HG03565 (cell line): ENCODE data around the gene PARN.
"Not testable (repeated sequence)": the region's sequence is repeated elsewhere in the genome, so short reads cannot be mapped to it uniquely, and the experiment has no call there.

Source experiments
- ATAC-seq: cut with Tn5 transposase; IDR thresholded peaks from one replicate; pipeline ENCODE4 v1.9.1; 2021; ENCODE audit warnings: mild to moderate bottlenecking, moderate library complexity; ENCODE audit not compliant: unreplicated experiment

Gene PARN

DNA sequence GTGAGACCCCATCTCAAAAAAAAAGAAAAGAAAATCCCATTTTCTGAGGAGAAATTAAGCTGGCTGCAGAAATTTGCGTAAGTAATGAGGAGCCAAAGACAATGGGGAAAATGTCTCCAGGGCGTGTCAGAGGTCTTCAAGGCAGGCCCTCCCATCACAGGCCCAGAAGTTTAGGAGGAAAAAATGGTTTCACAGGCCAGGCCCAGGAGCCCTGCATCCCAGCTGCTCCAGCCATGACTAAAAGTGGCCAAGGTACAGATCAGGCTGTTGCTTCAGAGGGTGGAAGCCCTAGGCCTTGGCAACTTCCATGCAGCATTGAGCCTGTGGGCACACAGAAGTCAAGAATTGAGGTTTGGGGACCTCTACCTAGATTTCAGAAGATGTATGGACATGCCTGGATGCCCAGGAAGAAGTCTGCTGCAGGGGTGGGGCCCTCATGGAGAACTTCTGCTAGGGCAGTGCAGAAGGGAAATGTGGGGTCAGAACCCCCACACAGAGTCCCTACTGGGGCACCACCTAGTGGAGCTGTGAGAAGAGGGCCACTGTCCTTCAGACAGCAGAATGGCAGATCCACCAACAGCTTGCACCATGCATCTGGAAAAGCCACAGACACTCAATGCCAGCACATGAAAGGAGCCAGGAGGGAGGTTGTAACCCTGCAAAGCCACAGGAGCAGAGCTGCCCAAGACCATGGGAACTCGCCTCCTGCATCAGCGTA lies 55.2 kb downstream of the PARN start:
- ATAC-seq, result not testable (repeated sequence)

DNA sequence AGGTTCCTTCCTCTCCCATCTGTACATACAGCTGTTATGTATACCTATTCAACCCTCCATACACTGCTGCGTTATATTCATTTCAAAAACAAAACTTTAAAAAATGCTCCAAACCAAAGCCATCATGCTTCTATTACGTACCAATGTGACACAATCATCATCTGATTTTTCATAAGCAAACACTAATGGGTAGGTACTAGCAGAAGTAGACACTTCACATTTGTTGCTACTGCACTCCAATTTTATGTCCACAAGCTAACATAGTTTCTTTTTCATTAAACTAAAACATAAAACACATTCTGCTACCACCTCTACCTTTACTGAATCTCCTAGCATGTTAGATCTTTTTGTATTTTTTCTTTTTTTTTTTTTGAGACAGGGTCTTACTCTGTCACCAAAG lies 57.5 kb downstream of the PARN start:
- ATAC-seq, result no peak

DNA sequence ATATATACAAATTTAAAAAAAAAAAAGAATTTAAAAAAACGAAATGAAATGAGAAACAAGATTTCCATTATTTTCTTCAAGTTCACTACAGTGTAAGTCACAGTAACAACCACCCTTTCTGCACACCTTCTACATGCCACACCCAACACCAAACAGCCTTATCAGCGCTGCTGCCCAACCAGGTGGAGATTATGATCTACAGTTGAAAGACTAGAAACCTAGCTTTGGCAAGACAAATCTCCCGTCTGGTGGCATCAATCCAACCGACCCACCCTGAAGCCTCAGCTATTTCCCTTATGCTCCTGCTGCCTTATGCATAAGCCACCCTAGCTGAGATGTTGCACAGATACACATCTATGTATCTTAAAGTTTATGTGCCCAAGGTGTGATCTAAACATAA lies 60.8 kb downstream of the PARN start:
- ATAC-seq, result no peak

DNA sequence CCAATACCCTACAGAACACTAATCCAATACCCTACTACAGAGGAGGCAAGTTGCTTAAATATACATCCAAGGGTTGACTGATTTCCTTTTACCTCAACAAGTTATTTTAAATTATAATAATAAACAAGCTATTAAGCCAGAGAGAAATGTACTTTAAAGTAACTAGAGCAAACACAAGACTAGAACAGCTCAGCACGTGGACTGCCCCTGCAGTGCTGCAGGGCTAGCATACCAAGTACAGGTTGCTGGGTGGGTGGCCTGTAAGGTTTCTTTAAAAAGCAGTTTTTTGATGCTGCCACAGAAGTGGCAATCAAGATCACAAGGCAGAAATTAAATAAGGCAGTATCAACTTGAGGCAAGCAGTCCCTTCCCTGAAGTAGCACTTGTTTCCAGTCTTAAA lies 63.5 kb downstream of the PARN start:
- no peak for ATAC-seq

DNA sequence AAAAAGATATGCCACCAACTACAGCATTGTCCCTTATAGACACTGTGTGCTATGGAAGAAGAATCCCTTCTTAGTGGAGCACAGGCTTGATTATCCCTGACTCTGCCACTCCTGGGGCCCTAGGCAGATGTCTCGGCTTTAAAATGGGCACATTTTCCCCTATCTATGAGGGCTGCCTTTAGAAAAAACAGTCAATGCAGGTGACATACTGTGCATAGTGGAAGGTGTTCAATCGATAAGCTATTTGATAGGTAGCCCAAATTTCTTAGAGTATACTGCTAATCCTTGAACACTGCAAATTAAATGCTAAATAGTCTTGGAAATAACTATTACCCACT lies 64.4 kb downstream of the PARN start:
- ATAC-seq, result no peak

DNA sequence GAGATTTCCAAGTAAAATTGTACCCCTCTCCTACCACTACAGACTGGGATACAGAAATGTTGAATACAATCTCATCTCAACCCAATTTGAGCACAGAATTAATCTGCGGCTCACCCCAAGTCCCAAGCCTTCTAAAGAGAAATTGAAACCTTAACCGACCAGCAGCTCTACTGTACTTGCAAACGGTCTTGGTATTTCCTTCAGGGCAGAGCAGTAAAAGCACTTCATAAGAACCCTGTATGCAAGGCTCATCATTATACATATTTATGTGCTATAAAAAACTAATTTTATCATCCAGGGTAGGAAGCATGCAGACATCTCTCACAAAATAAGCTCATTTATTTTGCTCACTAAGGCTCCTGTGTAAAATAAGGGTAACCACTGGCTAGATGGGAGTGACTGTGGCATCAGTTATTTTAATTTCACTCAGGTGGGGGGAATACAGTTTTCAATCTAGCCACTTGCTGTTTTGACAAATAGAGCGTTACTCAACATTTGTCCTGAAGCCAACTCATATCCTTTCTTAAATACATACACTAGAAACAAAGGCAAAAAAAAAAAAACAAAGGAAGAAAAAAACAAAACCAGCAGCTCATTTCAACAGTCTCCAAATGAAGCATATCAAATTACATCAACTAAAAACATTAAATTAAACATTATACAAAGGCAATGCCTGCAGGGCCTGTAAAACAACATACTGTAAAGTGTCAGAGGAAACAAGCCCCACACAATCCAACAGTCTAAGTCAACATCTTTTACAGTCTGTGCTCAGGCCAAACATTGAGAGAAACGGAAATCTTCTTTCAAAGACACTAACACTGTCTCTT lies 65.0 kb downstream of the PARN start:
- no peak for ATAC-seq

DNA sequence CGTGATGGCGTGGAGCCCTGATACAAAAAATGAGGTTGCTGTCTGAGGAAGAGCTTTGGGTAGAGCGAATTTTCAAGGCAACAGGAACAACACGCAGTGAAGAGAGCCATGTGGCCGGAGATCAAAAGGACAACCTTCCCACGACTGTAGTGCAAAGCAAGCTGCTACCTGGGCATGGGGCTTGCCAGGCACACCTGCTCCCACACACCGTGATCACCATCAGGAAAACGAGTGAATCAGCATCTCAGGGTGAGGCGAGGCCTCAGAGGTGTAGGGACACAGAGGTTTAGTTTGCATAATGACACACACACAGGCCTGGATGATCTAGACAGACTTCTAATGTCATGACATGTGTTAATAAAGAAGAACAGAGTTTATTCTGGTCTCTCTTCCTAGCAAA lies 65.7 kb downstream of the PARN start:
- no peak for ATAC-seq

DNA sequence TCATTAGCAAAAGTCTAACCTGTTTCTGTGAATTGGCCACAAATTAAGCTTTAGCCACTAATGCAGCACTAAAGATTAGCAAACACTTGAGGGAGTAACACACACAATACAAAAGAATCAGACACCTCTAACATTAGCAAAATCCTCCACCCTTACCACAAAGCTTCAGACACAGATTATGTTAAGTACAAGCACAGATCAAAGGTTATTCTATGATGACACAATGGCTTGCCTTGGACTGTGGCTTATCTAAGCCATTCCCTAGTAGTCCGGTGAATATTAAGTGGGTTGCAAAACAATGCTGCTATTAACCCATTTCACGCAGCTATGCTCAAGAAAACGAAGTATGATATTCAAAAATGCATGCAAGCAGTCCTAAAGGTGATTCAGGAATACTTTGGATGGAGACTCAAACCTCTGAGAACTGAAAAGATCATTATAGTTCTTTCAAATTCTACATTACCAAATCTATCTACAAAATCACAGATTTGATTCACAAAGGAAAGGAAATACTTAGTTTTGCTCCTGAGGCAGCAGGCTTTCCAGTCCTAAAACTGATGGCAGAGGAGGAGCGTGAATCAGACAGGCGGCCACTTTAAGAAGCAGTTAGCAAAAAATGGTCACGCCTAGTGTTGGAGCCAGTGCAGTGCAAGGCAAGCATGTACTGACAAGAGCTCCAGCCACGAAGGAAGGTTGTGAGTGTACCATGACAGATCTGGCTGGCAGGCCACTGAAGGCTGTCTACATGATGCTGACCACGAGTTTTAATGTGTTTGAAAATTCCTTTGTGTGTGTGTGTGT lies 67.2 kb downstream of the PARN start:
- ATAC-seq, result no peak

DNA sequence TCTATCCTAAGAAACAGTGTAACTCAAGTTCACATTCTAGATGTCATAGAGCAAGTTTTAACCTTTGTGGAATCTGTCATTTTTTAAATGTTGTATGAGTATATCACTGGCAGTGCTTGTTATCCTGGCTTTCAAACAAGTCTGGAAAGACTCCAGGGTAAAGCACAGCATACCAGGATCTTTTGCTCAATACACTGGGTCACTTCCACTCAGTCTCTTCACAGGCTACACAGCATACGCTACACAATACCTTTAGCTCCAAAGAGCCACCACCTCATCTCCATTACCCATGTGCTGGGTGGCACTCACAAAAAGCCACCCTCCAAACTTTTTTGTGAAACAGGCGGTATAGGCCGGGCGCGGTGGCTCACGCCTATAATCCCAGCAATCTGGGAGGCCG lies 69.5 kb downstream of the PARN start:
- no peak for ATAC-seq

DNA sequence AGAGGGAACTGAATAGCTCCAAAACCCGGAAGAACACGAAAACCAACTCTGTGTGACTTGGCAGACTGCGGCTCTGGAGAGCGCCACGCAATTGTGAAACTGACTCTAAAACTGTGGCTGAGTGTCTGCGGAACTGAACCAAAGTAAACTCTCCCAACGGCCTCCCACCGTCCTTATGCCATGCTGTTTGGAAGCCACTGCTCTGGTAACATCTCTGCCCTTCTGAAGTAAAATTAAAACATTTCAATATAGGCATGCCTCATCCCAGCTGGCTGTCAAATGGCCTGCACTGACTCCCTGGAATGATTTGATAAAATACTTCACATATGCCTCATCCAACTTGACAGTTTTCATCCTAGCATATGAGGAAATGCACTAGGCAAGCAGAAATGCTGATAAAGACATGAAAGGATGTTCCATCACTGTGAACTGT lies 70.2 kb downstream of the PARN start:
- no peak for ATAC-seq

DNA sequence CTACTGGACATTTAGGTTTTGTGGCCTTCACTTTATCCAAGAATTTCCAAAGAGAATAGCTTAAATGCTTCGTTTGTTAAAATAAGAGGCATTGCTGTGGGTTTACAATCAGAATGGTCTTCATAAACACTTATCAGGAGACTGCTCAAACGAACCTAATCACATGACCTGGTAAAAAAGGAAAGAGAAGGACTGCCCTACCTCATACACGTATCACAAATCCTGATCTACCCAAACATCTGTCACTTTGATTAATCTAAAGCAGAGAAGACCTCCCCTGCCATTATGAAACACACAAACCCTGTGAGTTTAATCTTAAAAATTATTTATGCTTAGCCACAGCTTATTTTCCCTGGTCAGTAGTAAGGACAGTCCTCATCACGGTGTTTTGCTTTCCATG lies 76.6 kb downstream of the PARN start:
- no peak for ATAC-seq

DNA sequence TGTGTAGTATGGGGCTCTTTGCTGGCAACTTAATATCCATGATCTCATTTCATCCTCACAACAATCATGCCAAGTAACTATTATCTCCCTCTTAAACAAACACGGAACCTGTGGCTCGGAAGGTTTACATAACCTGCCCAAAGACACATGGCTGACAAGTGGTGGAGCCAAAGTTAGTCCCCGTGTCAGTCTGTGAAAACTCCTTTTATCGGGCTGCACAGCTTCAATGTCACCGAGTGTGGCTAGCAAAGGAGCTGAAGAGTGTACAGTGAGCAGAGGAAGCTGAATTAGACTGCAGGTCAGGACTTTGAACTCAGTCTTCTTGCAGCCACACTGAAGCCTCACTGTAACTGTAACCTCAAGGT lies 80.3 kb downstream of the PARN start:
- ATAC-seq, result no peak

DNA sequence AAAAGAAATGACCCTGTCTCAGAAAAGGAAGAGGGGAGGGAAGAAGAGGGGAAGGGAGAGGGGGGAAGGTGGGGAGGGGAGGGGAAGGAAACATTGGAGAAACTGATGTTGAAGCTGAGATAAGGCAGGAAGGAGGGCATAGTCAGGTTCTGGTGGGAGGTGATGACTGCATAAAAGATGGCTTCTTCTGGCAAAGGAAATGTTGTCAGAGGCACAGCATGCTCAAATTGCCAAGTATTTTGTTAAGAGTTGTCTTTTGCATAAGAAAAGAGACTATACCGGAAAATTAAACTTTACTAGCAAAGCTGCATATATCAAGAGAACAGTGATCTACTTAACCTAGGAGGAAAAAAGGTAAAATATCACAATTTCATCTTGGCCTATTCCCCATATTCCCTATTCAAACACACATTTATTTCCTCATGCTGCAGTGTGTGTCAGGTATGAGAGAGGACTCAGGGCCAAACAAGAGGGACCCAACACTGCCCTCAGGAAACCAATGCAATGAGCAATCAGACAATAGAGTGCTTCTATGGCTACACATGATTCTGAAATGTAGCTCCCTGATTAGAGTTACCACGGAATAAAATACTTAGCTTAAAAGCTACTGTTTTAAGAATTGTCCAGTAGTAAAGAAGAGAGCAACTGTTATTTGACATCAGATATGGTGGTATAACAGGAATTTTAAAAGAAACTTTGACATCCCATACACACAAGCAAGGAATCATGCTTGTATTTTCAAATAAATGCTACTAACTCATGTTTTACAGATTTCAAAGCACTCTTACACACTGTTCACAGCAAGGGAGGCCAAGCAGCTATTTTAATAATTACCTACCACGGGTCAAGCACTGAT lies 80.9 kb downstream of the PARN start:
- no peak for ATAC-seq

DNA sequence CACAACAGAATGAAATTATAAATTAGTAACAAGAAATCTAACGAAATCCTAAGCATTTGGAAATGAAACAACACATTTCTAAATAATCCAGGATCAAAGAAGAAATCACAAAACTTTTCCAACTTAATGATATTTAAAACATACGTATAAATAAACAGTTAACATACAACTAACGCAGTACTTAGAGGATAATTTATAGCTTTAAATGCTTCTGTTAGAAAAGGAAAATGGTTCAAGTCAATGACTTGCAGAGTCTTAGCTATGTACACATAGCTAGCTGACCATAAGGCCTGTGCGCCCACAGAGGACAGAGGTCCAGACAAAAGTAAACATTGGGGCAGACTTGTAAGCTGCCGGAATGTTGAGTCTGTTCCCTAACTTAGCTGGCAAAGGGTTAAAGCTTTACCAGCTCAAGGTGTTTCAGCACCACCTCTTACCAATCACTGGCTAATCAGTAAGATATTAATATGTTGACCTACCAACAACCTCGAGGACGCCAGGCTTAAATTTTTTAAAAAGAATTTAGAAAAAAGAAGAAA lies 84.6 kb downstream of the PARN start:
- no peak for ATAC-seq

DNA sequence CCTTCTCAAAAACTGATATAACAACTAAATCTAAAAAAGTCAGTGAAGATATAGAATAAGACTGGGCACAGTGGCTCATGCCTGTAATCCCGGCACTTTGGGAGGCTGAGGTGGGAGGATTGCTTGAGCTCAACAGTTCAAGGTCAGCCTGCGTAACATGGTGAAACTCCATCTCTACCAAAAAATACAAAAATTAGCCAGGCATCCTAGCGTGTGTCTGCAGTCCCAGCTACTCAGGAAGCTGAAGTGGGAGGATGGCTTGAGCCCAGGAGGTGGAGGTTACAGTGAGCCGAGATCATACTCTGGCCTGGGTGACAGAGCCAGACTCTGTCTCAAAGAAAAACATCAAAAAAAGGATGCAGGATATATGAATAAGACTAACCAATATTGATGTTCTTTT lies 85.2 kb downstream of the PARN start:
- ATAC-seq, result not testable (repeated sequence)

DNA sequence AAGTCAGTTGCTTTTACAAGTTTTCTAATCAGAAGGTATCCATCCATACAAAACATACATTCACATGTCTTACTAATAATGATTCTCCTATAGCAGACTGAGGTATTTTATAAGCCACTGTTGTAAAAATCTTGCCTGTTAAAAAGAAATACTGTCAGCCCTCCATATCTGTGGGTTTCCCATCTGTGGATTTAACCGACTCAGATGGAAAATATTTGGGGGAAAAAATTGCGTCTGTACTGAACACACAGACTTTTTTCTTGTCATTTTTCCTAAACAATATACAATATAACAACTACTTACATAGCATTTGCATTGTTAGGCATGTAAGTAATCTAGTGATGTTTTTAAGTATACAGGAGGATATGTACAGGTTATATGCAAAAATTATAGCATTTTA lies 90.4 kb downstream of the PARN start:
- no peak for ATAC-seq

DNA sequence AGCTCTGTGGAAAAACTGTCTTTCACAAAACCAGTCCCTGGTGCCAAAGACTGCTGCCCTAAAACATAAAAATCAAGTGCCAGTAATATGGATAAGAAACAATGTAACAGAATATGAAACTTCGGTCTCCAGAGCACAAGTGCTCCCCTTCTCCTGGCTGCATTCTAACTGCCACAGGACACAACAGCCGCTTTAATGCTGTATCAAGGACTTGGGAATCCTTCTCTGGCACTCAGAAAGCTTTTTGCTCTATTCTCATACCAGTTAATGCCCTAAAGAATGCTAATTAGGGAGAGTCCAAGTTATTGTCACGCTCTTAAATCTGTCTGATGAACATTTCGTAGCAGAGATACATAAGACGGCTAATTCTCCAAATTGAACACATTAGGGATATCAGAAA lies 90.9 kb downstream of the PARN start:
- ATAC-seq, result no peak

DNA sequence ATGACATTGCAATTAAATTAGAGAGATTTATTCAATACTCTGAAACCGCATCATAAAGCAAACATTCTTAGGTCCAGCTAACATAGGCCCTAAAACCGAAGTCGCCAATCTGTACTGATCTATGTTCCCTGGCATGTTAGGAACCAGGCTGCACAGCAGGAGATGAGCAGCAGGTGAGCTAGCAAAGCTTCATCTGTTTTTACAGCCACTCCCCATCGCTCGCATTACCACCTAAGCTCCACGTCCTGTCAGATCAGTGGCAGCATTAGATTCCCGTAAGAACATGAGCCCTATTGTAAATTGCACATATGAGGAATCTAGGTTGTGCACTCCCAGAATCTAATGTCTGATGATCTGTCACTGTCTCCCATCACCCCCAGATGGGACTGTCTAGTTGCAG lies 91.5 kb downstream of the PARN start:
- no peak for ATAC-seq

DNA sequence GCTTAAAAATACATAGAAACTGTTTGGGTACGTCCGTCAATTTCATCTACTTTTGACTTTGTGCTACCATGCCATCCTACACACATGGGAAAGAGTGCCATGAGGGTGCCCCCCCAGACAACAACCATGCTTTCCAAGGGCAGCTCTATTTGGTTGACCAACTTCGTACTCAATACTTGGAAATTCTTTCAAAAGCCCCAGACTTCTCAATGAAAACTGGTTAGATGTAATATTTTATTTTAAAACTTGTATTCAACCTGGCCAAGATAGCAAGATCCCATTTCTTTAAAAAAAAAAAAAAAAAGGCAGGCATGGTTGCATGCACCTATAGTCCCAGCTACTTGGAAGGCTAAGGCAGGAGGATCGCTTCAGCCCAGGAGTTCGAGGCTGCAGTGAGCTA lies 98.4 kb downstream of the PARN start:
- no peak for ATAC-seq

DNA sequence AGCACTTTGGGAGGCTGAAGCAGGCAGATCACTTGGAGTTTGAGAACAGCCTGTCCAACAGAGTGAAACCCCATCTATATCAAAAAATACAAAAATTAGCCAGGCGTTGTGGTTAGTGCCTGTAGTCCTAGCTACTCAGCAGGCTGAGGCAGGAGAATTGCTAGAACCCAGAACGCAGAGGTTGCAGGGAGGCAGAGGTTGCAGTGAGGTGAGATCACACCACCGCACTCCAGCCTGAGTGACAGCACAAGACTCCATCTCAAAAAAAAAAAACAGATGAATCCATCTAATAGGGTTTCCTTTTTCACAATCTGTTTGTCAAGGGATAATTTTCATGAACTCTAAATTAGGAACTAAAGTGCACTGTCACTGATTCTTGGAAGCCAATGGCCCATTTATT lies 99.0 kb downstream of the PARN start:
- no peak for ATAC-seq

DNA sequence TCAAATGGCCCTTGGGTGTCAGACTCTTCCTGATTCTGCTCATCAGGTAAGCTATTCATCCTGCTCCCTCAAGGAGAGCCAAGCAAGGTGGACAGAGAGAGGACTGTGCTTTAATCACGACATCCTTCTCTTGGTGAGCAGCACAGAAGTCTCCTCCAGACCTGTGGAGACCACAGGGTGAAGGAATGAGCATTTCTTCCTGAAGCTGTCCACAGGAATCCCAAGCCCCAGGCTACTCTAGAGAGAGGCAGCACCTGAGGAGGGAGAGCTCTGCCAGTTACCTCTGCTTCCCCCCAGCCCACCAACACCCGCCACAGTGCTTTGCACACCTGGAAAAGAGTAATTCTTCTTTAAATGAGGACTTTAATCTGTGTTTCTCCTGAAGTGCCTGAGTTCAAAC lies 100.0 kb downstream of the PARN start:
- no peak for ATAC-seq
